Limb (tissue), 2 donors: ENCODE data around the gene POU2AF2.
"Not testable (repeated sequence)": the region's sequence is repeated elsewhere in the genome, so short reads cannot be mapped to it uniquely, and the experiment has no call there.

Source experiments
- DNase-seq, 2 donors: peaks; one replicate each; pipeline ENCODE4 v3.0.0-alpha.2; 2016; ENCODE audit errors: extremely low spot score in 2 of 2

POU2AF2 gene

GRCh38 chr11:111302298-111302697 lies 56.8 kb downstream of the POU2AF2 start:
- no peak for DNase-seq

DNA sequence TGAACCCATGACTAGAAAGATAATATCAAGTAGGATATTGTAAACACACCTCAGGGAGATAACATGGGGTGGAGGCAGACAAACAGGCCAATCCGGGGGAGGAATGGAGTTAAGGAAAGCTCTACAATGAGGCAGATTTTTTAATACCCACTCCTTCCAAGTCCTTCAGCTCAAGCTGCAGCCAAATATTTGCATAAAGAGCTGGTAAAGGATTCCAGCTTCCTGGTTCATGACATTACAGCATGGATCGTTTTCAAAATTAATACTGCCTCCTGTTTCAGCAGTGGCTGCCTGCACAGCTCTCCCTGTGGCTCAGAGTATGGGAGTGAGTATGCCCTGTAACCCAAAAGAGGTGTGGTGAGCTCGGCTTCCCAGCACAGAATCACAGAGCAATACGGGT lies 57.9 kb downstream of the POU2AF2 start:
- DNase-seq: peak in 1 of 2 donors; percentile 66

DNA sequence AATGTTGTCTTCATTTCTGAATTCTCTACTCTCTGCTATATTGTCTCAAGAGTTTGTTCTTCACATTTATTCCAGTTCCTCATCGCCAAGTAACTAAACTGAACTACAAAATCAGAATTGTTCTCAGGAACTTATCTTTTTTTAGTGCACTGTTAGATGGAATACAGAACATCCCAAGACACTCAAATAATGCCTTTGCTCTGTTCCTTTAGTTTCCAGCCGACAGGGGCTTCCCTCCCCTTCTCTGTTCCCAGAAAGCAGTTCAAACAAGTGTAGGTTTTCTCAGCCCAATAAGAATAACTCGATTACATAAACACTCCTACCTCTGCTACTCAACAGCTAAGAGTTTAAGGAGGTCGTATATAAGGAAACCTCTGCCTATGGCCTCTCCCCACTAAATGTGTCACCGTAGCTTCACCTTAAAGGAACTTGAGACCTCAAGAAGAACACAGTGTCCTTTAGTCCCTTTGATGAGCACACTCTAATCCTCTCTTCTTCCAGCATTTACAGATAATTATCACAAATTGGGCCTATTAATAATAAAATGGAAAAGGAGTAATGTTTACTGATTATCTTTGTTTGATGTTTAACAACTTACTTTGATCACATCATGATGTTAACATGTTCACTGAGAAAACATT lies 59.8 kb downstream of the POU2AF2 start:
- no peak for DNase-seq

DNA sequence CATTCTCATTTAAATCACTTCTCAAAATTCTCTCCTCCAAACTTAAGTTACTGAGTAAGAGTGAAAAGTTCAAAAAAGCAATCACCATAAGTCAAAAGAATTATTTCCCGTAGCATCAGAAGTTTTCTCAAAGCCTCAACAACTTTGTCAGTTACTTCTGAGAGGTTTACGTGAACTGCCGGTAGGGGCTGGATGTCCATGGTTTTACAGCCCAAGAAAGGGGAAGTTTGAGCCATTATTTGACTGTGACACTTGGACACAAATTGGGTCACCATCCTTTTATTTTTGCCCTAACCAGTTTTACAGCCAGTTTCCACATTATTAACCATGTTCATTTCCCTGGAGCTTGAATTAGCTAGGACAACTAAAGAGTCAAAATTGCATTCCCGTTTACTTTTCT lies 60.4 kb downstream of the POU2AF2 start:
- no peak for DNase-seq

GRCh38 chr11:111306321-111306720 lies 60.8 kb downstream of the POU2AF2 start:
- DNase-seq: no peak

- DNase-seq: no peak
These were observed 62.1 kb downstream of the POU2AF2 start for GRCh38 chr11:111307472-111308108.

- DNase-seq: peak in 1 of 2 donors; percentile 43
These were observed 62.6 kb downstream of the POU2AF2 start for GRCh38 chr11:111308140-111308539.

GRCh38 chr11:111309215-111309915 lies 63.8 kb downstream of the POU2AF2 start:
- no peak for DNase-seq

- no peak for DNase-seq
These were observed 64.6 kb downstream of the POU2AF2 start for GRCh38 chr11:111310088-111310487.

DNA sequence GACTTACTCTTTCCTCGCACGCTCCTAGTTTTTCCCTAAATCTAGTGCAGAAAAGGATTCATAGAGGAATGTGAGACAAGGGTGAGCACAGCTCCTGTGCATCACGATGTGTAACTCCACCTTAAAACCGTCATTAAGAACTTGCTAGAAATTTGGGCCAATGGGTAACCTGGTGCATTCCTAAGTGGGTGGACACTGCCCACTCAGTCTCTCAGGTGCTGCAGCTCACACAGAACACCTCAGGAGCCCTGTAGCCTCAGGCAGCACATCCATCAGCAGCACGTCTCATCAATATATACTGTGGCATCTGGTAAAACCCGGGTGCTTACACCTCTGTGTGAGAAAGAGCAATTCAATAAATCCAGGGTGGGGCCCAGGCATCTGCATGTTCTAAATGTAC lies 65.2 kb downstream of the POU2AF2 start:
- no peak for DNase-seq

DNA sequence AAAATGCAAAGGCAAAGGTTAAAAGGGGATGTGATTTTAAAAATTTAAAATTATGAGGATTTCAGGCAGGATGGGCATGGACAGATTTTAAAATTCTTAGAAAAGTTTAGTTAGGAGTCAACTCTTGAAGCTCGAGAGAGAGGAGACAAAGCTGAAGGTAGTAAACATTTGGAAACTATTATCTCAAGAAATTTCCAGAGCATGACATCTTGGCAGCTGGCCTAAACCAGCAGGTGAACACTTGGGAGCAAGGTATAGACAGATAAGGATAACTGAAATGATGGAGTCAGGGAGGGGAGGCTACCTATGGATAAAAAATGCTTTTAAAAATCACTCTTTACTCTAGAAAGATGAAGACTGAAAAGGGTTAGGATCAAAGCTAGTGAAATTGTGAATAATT lies 66.6 kb downstream of the POU2AF2 start:
- no peak for DNase-seq

GRCh38 chr11:111319296-111319695 lies 73.8 kb downstream of the POU2AF2 start:
- no peak for DNase-seq

- DNase-seq: not testable (repeated sequence)
These were observed 74.7 kb downstream of the POU2AF2 start for GRCh38 chr11:111320199-111320598.

GRCh38 chr11:111320728-111321568 lies 75.4 kb downstream of the POU2AF2 start:
- DNase-seq: no peak

DNA sequence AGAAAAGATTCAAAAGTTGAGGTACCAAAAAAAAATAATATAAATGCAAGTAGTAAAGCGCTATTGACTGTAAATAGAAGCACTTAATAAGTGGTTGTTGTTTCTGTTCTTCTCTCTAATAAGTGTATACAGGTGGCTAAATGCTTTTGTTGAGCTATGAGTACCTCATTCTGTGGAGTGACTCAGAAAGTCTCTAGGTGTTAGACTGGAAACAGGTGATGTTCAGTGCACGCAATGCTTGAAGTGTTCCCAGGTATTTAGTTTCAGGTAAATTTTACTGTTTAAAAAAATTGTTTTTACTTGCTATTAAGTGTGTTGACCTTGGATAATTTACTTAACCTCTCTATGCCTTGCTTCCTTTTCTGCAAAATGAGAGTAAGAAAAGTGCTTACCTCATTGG lies 77.0 kb downstream of the POU2AF2 start:
- DNase-seq: no peak

GRCh38 chr11:111324277-111324720 lies 78.8 kb downstream of the POU2AF2 start:
- peak in 1 of 2 donors; percentile 38 for DNase-seq

DNA sequence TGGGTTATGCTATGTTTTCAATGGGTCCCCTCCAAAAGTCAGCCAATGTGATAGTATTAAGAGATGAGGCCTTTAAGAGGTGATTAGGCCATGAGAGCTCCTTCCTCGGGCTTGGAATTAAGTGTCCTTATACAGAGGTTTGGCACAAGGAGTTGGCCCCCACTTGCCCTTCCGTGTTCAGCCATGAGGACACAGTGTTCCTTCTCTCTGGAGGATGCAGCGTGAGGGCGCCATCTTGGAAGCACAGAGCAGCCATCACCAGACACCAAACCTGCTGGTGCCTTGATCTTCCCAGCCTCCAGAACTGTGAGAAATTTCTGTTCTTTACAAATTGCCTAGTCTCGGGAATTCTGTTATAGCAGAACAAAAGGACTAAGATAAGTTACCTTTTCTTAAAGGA lies 79.7 kb downstream of the POU2AF2 start:
- DNase-seq: no peak

DNA sequence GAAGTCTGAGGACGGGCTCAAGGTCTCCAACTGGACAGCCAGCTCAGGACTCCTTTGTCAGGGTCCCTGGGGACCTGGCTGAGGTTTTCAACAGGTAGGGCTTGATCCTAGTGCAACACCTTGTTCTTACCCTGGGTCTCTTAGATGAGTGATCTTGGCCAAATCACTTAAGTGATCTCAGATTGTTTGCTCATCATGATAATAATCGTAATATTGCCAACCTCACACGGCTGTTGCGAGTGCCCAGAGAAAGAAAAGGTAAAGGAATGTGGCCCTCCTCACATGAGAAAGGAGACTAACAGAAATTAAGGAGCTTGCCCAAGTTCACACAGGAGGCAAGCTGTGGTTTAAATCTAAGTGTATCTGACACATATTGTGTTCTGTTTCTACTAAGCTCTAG lies 81.3 kb downstream of the POU2AF2 start:
- DNase-seq: no peak

GRCh38 chr11:111327908-111328624 lies 82.5 kb downstream of the POU2AF2 start:
- no peak for DNase-seq

DNA sequence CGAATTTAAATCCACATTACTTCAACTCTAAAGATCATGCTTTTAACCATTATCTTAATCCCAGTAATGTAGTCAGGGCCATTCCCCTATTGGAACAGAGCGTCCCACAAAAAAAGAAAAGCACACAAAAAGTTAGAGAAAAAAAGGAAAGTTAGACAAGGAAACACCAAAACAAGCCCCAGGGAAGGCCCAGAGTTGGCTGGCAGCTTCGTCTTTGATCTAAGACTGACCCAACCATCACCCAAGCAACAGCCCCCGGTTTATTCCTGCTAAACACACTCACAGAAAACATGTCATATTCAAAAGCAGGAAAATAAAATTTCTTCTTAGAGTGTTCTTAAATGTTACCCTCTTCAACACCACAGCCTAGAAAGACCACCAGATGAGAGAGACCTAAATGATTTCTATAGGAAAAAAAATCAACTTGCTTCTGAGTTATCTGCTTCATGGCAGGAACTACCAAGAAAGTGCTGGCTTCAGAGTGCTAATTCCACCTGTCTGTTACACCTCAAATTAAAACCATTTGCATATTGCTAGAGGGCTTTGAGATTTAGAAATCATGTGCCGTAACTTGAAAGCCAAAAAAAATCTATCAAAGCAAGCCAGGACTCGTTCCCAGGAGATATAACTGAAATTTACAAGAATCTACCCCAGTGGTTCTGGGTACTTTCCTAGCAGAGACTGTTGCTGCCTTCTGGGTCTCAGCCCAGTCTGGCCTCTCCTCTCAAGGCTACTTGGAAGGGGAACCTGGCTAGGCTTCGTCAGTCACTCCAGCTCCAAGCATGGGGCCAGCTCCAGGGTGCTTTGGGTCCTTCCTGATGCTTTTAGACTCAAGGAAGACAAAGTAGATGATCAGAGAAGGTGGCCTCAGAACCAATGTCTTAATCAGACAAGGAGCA lies 84.0 kb downstream of the POU2AF2 start:
- no peak for DNase-seq
